Brain microvascular endothelial cell (primary cell): Measurements from ENCODE around the gene WIPF1.

ENCODE experiments used
- DNase-seq: peaks from one replicate; pipeline ENCODE4 v3.0.0-alpha.2; 2020
- H3K27ac ChIP-seq: fragments of 250-450 bp; sonication (Bioruptor Pico); 2 replicates; pipeline ENCODE4 v1.5.1; 2020; ENCODE audit warnings: mild to moderate bottlenecking, moderate library complexity
- H3K27me3 ChIP-seq: fragments of 250-450 bp; sonication (Bioruptor Pico); replicated peaks from 2 replicates; pipeline ENCODE4 v1.5.1; 2020; ENCODE audit warnings: mild to moderate bottlenecking
- H3K36me3 ChIP-seq: fragments of 250-450 bp; sonication (Bioruptor Pico); replicated peaks from 2 replicates; pipeline ENCODE4 v1.5.1; 2020; ENCODE audit warnings: mild to moderate bottlenecking
- H3K4me3 ChIP-seq: 2 replicates; pipeline ENCODE4 v1.5.1; 2011; ENCODE audit warnings: low read depth, mild to moderate bottlenecking, control low read depth, low read length, moderate library complexity
- in situ Hi-C: cut with HindIII; loops from 2 replicates; pipeline ENCODE4 v1.10.0; 2017; ENCODE audit warnings: low sequenced_read_pairs, low pct_ligation_motif_present
- TF ChIP-seq, protein P1 (sequence below): IDR thresholded peaks from 2 replicates; pipeline ENCODE4 v1.5.1; 2011; ENCODE audit warnings: low read depth, mild to moderate bottlenecking, moderate library complexity, low read length, control low read depth, inconsistent platforms; ENCODE audit errors: missing control alignments

WIPF1 gene

DNA sequence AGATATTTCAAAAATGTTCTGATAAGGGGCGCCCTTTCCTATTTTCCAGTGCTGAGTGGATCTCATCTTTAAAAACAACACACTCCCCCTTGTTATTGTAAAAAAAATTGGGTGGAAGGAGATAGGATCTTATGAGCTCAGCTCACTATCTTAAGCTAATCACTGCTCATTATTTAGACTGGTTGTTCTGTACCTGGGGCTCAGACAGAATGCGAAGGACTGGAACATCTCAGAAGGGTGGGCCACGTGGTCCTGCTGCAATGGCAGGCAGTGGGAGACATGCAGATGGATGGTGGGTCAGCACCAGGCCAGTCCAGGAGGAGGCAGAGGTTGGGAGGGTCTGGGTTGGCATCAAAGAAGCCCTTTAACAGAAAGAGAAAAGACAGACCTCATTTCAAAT is 62.5 kb downstream of the WIPF1 start:
- H3K4me3 ChIP-seq: no peak overlapping the region
- in situ Hi-C loops: no loop called here
- no peaks in the 10 kb centered on the region for H3K27me3 ChIP-seq
- TF ChIP-seq, protein P1, sequence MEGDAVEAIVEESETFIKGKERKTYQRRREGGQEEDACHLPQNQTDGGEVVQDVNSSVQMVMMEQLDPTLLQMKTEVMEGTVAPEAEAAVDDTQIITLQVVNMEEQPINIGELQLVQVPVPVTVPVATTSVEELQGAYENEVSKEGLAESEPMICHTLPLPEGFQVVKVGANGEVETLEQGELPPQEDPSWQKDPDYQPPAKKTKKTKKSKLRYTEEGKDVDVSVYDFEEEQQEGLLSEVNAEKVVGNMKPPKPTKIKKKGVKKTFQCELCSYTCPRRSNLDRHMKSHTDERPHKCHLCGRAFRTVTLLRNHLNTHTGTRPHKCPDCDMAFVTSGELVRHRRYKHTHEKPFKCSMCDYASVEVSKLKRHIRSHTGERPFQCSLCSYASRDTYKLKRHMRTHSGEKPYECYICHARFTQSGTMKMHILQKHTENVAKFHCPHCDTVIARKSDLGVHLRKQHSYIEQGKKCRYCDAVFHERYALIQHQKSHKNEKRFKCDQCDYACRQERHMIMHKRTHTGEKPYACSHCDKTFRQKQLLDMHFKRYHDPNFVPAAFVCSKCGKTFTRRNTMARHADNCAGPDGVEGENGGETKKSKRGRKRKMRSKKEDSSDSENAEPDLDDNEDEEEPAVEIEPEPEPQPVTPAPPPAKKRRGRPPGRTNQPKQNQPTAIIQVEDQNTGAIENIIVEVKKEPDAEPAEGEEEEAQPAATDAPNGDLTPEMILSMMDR: no peak
- H3K27ac ChIP-seq: no peak overlapping the region
- H3K36me3 ChIP-seq: no peaks in the 10 kb centered on the region
- DNase-seq: no peak

DNA sequence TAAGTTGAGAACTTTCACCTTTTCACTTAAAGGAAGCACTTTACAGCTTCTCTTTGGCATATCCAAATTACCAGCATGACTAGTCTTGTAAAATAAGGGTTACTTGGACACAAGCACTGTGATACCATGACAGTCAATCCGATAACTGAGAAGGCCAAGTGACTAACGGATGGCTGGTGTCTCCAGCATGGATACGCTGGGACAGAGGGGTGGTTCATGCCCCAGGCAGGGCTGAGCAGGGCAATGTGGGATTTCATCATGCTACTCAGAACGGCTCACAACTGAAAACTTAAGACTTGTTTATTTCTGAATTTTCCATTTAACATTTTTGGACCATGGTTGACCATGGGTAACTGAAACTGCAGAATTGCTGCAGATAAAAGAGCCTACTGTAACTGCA is 67.7 kb downstream of the WIPF1 start:
- Histone ChIP-seq H3K4me3 (no peak overlapping the region), H3K27ac (no peak overlapping the region), H3K36me3 (no peaks in the 10 kb centered on the region), H3K27me3 (no peaks in the 10 kb centered on the region)
- TF ChIP-seq, protein P1: no peak
- DNase-seq: no peak
- in situ Hi-C loops: no loop called here

DNA sequence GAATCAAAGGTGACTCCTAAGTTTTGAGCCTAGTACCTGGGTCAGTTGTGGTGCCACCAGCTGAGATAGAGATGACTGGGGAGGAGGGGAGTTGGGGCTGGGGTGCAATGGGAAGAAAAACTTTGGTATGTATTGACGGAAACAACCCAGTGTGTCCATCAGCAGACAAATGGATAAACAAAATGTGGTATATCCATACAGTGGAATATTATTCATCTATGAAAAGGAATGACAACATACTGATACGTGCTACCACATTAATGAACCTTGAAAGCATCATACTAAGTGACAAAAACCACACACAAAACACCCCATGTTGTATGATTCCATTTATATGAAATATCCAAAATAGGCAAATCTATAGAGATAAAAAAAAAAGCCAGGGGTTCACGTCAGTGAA is 69.6 kb downstream of the WIPF1 start:
- Histone ChIP-seq H3K4me3 (no peak overlapping the region), H3K27ac (no peak overlapping the region), H3K36me3 (no peaks in the 10 kb centered on the region), H3K27me3 (no peaks in the 10 kb centered on the region)
- DNase-seq: no peak
- in situ Hi-C loops: no loop called here
- TF ChIP-seq, protein P1: no peak

DNA sequence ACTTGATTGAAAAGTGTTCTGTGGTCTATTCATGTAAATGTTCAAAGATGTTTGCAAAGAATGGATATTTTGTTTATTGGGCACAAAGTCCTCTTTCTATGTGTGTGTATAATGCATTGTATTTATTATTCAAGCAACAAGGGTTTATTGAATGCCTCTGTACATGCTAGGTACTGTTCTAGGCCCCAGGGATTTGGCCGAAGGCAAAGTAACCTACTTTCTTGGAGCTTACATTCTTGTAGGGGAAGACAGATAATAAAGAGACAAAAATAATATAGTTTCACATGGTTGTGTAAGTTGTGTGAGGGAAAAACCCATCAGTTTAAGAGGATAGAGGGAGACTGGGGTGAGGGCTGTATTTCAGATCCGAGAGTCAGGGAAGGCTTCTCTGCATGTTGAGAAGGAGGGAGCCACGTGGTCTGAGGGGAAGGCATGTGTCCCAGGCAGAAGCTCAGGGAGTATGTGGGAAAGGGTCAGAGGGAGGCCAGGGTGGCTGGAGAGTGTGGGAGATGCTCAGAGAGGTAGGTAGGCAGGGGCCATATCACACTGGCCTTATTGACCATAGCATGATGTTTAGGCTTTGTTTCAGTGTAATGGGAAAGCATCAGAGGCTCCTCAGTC is 70.4 kb downstream of the WIPF1 start:
- H3K27ac ChIP-seq: no peak overlapping the region
- no peak for DNase-seq
- H3K36me3 ChIP-seq: no peaks in the 10 kb centered on the region
- H3K4me3 ChIP-seq: no peak overlapping the region
- H3K27me3 ChIP-seq: no peaks in the 10 kb centered on the region
- TF ChIP-seq, protein P1: no peak
- in situ Hi-C loops: no loop called here

DNA sequence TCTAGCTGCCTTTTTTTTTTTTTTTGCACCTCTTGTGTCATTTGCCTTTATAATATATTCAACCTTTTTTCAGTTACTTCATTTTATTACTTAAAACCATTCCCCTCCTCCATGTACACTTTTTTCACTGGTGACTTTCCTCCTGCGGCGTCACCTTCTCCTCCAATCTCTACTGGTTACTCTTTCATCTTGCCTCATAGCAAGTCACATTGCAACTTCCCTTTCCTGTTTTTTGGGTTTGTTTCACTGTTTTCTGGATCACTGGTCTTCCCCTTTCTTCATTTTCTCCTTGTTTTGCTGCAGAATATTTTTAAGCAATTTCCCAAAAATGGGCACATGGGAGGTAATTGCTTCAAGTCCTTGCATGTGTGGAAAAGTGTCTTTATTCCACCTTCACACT is 73.1 kb downstream of the WIPF1 start:
- Histone ChIP-seq H3K4me3 (no peak overlapping the region), H3K36me3 (no peaks in the 10 kb centered on the region), H3K27me3 (no peaks in the 10 kb centered on the region), H3K27ac (no peak overlapping the region)
- in situ Hi-C loops: no loop called here
- TF ChIP-seq, protein P1: no peak
- no peak for DNase-seq

DNA sequence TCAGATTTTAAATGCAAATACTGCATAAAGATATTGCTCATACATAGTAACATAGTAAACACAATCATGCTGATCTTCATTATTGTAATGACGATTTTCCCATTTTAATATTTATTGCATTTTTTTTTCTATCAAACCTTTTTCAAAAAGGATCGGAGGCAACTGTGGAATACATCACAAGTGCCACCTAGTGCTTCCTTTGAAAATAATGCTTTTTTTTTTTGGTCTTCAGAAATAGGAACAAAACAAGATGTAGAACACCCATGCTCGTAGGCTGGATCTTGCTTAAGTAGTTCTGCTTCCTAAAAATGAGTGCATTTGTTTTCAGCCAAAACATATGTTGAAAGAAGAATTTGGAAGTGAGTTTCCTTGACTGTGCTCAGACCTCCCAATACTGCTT is 75.1 kb downstream of the WIPF1 start:
- no peak for DNase-seq
- H3K36me3 ChIP-seq: no peaks in the 10 kb centered on the region
- in situ Hi-C loops: no loop called here
- H3K27me3 ChIP-seq: no peaks in the 10 kb centered on the region
- H3K4me3 ChIP-seq: no peak overlapping the region
- H3K27ac ChIP-seq: no peak overlapping the region
- TF ChIP-seq, protein P1: peak; percentile 25
